ENCODE results near the gene MAP7. TPM values are rescaled to one million over a fixed set of nuclear protein-coding genes. Genes with fewer than 3 reads are reported as not detected.
"Not testable (repeated sequence)": the region's sequence is repeated elsewhere in the genome, so short reads cannot be mapped to it uniquely, and the experiment has no call there.

Gene MAP7
- total RNA-seq, 1 donor from 2014 or later = 3.9 TPM

- DNase-seq (no peak), ATAC-seq (no peak)
- intact Hi-C loops (cut with micrococcal nuclease) = no loop called here
Measured at GRCh38 chr6:136334853-136335252, 215.4 kb downstream of the MAP7 start.

GRCh38 chr6:136334465-136334846, 215.8 kb downstream of the MAP7 start:
- intact Hi-C loops (cut with micrococcal nuclease) = no loop called here
- ATAC-seq = peak; percentile 63
- DNase-seq = peak; percentile 33

GRCh38 chr6:136333824-136334464, 216.3 kb downstream of the MAP7 start:
- DNase-seq (no peak), ATAC-seq (peak; percentile 18)
- intact Hi-C loops (cut with micrococcal nuclease) = no loop called here

GRCh38 chr6:136331461-136331860, 218.8 kb downstream of the MAP7 start:
- DNase-seq = no peak
- intact Hi-C loops (cut with micrococcal nuclease) = no loop called here

GRCh38 chr6:136330634-136331033, 219.6 kb downstream of the MAP7 start:
- DNase-seq (no peak), ATAC-seq (no peak)
- intact Hi-C loops (cut with micrococcal nuclease) = no loop called here

More at GRCh38 chr6:136331461-136331860, 218.8 kb downstream of the MAP7 start:
- no peak for ATAC-seq

- DNase-seq = no peak
- ATAC-seq = no peak
- intact Hi-C loops (cut with micrococcal nuclease) = no loop called here
Measured at GRCh38 chr6:136326038-136326553, 224.1 kb downstream of the MAP7 start.

- intact Hi-C loops (cut with micrococcal nuclease) = no loop called here
- ATAC-seq (peak; percentile 74), DNase-seq (no peak)
Measured at GRCh38 chr6:136324686-136325380, 225.4 kb downstream of the MAP7 start.

GRCh38 chr6:136323431-136324112, 226.7 kb downstream of the MAP7 start:
- DNase-seq (no peak), ATAC-seq (peak; percentile 65)
- intact Hi-C loops (cut with micrococcal nuclease) = no loop called here

- no peak for DNase-seq
- ATAC-seq = no peak
- intact Hi-C loops (cut with micrococcal nuclease) = loop anchor here (10.0 kb wide), 1 partner anchor 815 kb away; no protein-coding TSS in a partner anchor
Measured at GRCh38 chr6:136319732-136320131, 230.5 kb downstream of the MAP7 start.

GRCh38 chr6:136318676-136319075, 231.5 kb downstream of the MAP7 start:
- DNase-seq (no peak), ATAC-seq (no peak)
- intact Hi-C loops (cut with micrococcal nuclease) = loop anchor here (10.0 kb wide), 1 partner anchor 814 kb away; no protein-coding TSS in a partner anchor

- ATAC-seq (no peak), DNase-seq (no peak)
- intact Hi-C loops (cut with micrococcal nuclease) = loop anchor here (10.0 kb wide), 1 partner anchor 813 kb away; no protein-coding TSS in a partner anchor
Measured at GRCh38 chr6:136317971-136318370, 232.3 kb downstream of the MAP7 start.

GRCh38 chr6:136317021-136317694, 233.1 kb downstream of the MAP7 start:
- intact Hi-C loops (cut with micrococcal nuclease) = loop anchor here (10.0 kb wide), 1 partner anchor 812 kb away; no protein-coding TSS in a partner anchor
- ATAC-seq = peak; percentile 65
- DNase-seq = no peak

- intact Hi-C loops (cut with micrococcal nuclease) = loop anchor here (10.0 kb wide), 1 partner anchor 811 kb away; no protein-coding TSS in a partner anchor
- no peak for DNase-seq
- no peak for ATAC-seq
Measured at GRCh38 chr6:136315594-136315993, 234.6 kb downstream of the MAP7 start.

- ATAC-seq = no peak
- DNase-seq = no peak
- intact Hi-C loops (cut with micrococcal nuclease) = loop anchor here (10.0 kb wide), 1 partner anchor 808 kb away; no protein-coding TSS in a partner anchor
Measured at GRCh38 chr6:136312975-136313374, 237.2 kb downstream of the MAP7 start.

GRCh38 chr6:136309729-136310311, 240.4 kb downstream of the MAP7 start:
- intact Hi-C loops (cut with micrococcal nuclease) = loop anchor here (10.0 kb wide), 1 partner anchor 805 kb away; no protein-coding TSS in a partner anchor
- no peak for ATAC-seq

GRCh38 chr6:136309171-136309570, 241.1 kb downstream of the MAP7 start:
- no peak for ATAC-seq
- no peak for DNase-seq
- intact Hi-C loops (cut with micrococcal nuclease) = no loop called here

More at GRCh38 chr6:136309729-136310311, 240.4 kb downstream of the MAP7 start:
- no peak for DNase-seq

GRCh38 chr6:136308469-136308868, 241.8 kb downstream of the MAP7 start:
- DNase-seq; ATAC-seq; intact Hi-C loops (cut with micrococcal nuclease): not testable (repeated sequence)

- intact Hi-C loops (cut with micrococcal nuclease) = no loop called here
- DNase-seq (no peak), ATAC-seq (no peak)
Measured at GRCh38 chr6:136307351-136307750, 242.9 kb downstream of the MAP7 start.

GRCh38 chr6:136306466-136306865, 243.8 kb downstream of the MAP7 start:
- intact Hi-C loops (cut with micrococcal nuclease) = no loop called here
- ATAC-seq (no peak), DNase-seq (no peak)
